A172 (cell line): ENCODE measurements around the gene HDAC8. TPM values are rescaled to one million over a fixed set of nuclear protein-coding genes. Genes with fewer than 3 reads are reported as not detected.
"Not testable (repeated sequence)": the region's sequence is repeated elsewhere in the genome, so short reads cannot be mapped to it uniquely, and the experiment has no call there.

Experiments
- DNase-seq: peaks from one replicate; pipeline ENCODE4 v3.0.0-alpha.2; 2015; ENCODE audit warnings: low spot score
- total RNA-seq: library from RNA; depleted of rRNA; stranded (reverse); fragments of >200 nt; shearing (Covaris generic); gene quantifications from 2 replicates; pipeline ENCODE4 v1.2.3, GENCODE V29; 2014

The HDAC8 gene
- total RNA-seq, 1 experiment from 2014 or later: 32.2 TPM

DNA sequence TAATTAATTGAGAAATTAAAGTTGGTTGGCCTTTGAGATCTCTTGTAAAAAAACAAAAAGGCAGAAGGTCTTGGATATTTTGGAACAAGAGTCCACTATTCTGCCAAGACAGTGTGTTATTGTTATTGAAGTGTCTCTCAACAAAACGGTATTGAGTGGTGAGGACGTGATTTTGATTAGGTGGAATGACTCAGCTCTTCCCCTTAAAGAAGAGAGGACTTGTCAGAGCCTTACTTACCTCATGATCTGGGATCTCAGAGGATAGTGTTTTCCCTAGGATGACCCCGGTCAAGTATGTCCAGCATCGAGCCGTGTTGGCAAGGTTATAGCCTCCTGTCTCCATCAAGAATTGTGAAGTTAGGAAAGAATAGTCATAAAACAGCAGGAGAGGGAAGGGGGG, 110.9 kb downstream of the HDAC8 start:
- DNase-seq: no peak

DNA sequence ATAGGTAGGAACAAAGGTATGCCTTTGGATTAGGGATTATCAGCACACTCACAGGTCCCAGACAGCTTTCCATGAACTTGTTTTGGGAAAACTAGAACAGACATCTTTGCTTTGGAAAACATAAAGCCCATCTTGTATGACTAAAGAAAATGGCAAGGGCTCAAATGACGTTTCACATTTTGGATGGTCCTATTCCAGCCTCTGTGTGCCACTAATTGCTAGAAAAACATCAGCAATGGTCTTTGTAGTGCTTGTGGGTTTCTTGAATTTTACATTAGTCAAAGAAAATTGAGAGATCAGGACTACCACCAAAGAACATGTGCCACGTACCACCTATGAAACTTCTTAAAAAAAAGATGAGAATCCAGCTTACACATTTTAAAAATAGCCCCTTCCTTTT, 111.4 kb downstream of the HDAC8 start:
- DNase-seq: no peak

DNA sequence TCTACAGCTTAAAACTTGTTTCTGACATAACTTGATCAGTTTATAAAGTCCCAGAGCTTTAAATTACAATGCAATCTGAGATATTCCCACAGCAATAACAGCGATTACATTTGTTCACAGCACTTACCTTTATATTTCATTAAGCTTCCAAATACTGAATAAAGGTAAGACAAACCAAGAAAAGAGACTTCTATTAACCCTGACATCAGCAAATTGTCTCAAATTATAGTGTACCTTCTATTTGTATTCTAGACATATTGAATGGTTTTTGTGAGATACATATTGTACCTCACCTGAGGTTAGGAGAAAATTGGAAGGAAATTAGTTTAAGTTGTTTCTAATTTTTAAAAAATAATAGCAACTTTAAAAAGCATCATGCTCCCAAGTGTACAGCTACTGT, 111.9 kb downstream of the HDAC8 start:
- no peak for DNase-seq

DNA sequence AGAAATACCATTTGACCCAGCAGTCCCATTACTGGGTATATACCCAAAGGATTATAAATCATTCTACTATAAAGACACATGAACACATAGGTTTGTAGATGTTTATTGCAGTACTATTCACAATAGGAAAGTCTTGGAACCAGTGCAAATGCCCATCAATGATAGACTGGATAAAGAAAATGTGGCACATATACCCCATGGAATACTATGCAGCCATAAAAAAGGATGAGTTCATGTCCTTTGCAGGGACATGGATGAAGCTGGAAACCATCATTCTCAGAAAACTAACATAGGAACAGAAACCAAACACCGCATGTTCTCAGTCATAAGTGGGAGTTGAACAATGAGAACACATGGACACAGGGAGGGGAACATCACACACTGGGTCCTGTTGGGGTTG, 123.6 kb downstream of the HDAC8 start:
- not testable (repeated sequence) for DNase-seq

DNA sequence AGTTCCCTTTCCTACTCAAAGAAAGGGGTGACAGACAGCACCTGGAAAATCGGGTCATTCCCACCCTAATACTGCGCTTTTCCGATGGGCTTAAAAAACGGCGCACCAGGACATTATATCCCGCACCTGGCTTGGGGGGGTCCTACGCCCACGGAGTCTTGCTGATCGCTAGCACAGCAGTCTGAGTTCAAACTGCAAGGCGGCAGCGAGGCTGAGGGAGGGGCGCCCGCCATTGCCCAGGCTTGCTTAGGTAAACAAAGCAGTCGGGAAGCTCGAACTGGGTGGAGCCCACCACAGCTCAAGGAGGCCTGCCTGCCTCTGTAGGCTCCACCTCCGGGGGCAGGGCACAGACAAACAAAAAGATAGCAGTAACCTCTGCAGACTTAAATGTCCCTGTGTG, 131.9 kb downstream of the HDAC8 start:
- not testable (repeated sequence) for DNase-seq

DNA sequence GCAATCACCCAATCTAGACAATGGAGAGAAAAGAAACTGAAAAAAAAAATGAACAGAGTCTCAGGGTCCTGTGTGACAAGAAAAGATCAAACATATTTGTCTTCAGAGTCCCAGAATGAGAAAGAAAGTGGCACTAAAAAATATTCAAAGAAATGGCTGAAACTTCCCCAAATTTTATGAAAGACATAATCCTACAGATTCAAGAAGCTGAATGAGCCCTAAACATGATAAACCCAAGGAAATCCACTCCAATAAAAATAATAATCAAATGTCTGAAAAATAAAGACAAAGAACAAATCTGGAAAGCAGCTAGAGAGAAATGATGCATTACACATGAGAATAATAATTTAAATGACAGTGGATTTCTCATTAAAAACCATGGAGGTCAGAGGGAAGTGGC, 136.6 kb downstream of the HDAC8 start:
- no peak for DNase-seq

DNA sequence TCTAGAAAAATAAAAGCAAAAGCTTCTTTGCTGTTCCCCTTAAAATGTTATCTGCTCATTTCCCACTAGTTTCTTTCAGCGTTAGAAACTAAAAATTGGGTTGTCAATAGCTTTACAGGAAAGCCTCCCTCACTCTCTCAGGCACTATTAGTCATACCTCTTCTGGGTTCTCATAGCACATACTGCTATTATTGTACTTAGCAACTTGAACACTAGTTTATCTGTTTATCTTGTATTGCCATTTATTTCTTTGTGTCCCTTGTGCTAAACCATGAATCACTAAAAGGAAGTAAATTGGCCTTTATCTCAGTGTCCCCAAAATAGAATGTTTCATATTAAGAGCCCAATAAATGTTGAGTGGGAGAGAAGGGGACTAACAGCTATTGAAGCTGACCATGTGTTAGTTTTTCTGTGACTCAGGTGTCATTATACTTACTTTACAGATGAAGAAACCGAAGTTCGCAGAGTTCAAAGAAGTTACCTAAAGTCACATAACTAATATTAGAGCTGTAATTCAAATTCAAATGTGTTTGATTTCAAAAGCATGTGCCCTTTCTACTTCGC, 142.2 kb downstream of the HDAC8 start:
- no peak for DNase-seq

DNA sequence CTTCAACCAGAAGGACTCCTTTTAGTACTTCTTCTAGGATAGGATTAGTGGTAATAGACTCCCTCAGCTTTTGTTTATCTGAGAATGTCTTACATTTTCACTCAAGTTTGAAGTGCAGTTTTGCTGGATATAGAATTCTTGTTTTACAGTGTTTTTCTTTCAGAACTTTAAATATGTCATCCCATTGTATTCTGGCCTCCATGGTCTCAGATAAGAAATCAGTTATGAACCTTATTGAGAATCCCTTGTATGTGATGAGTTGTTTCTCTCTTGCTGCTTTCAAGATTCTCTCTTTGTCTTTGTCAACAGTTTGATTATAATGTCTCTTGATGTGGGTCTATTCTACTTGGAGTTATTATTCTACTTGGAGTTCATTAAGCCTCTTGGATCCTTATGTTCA, 150.8 kb downstream of the HDAC8 start:
- DNase-seq: no peak

DNA sequence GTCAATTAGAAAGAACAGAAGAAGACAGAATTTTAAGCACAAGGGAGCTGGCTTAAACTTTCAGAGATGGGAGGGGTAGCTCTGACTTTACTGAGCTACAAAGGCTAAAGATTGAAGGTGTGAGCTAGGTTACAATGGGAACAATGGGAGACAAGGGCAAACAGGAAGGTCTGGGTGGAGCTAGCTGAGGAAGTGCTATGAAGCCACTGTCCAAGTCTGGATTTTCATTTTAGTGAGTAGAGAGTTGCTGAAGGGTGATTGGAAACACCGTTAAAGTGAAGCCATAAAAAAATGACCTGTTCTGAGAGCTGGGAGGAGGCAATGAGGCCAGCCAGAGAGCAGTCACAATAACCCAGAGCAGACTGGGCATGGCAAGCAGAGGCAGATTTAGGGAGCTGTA, 162.7 kb downstream of the HDAC8 start:
- DNase-seq: no peak

DNA sequence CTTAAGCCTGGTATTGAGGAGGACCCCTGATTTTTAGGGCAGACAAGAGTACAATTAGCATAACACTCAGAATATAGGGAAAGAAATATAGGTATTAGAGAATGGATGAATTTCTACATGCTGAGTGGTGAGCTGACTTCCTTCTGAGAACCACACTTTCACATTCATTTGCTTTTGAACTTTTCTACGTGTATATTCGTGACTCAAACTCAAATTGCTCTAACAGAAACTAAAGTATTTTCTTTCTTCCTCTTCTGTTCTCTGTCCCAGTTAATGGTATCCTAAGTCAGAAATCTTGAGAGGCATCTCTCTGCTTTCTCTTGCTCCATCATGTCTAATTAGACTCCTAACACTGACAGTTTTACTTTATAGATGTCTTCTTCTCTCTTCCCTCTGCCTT, 163.8 kb downstream of the HDAC8 start:
- DNase-seq: no peak

DNA sequence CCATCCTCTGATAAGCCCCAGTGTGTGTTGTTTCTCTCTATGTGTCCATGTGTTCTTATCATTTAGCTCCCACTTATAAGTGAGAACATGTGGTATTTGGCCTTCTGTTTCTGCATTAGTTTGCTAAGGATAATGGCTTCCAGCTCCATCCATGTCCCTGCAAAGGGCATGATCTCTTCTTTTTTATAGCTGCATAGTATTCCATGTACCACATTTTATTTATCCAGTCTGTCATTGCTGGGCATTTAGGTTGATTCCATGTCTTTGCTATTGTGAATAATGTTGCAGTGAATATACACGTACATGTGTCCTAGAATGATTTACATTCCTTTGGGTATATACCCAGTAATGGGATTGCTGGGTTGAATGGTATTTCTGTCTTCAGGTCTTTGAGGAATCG, 167.5 kb downstream of the HDAC8 start:
- DNase-seq: not testable (repeated sequence)

DNA sequence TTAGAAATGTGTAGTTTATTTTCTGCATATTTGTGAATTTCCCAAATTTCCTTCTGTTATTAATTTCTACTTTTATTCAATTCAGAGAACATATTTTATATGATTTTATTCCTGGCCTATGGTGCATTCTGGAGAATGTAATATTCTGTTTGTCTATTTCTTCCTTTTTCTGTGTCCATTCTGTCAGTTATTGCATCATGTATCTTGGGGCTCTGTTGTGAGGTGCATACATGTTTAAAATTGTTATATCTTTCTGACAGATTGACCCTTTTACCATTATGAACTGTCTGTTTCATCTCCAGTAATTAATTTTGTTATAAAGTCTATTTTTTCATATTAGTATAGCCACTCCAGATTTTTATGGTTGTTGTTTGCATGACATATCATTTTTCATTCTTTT, 170.0 kb downstream of the HDAC8 start:
- DNase-seq: no peak

DNA sequence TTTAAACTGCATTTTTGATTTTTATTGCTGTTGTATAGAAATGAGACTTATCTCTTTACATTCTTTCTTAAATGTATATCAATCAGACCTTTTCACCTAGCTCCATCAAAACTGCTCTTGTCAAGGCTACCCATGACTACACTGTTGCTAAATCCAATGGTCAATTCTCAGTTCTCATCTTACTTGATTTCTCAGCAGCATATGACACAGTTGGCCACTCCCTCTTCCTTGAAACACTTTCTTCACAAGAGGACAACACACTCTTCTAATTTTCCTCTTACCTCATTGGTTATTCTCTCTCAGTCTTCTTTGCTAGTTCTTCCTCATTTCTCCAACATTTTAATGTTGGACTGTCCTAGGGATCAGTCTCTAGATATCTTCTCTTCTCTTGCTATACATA, 172.8 kb downstream of the HDAC8 start:
- no peak for DNase-seq

DNA sequence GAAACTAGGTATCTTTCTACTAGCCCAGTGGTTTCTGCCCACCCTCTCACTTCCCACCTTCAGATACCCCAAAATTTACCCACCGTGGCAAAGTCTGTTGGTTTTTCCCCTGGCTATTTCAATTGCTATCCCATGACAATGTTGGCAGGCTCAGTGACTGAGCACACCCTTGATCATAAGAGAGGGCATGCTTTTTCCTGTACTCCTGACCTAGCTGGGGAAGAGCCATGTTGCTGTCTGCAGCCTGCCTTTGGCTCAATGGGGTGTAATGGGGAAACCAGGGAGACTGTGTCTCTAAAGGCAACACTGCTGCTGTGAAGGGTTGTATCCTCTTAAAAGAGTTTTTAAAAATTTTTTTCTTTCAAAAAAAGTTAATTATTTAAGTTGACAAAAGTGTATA, 176.5 kb downstream of the HDAC8 start:
- no peak for DNase-seq

DNA sequence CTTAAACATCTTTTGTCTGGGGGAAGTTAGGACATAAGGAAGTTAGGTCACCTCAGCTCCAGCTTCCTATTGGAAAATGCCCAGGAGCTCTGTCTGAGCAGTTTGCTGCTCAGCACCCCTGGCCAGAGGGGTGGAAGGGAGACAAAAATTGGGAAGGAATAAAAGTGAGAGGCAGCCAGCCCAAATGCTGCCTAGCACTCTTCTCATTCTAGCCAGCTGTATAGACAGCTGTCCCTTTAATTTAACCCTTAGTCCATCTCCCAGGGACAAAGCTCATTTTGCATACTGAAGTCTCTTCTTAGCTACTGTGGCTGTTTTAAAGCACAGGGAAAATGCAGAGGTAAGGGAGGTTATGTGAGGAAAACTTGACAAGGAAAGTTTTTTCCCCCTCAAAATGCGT, 177.4 kb downstream of the HDAC8 start:
- DNase-seq: no peak

DNA sequence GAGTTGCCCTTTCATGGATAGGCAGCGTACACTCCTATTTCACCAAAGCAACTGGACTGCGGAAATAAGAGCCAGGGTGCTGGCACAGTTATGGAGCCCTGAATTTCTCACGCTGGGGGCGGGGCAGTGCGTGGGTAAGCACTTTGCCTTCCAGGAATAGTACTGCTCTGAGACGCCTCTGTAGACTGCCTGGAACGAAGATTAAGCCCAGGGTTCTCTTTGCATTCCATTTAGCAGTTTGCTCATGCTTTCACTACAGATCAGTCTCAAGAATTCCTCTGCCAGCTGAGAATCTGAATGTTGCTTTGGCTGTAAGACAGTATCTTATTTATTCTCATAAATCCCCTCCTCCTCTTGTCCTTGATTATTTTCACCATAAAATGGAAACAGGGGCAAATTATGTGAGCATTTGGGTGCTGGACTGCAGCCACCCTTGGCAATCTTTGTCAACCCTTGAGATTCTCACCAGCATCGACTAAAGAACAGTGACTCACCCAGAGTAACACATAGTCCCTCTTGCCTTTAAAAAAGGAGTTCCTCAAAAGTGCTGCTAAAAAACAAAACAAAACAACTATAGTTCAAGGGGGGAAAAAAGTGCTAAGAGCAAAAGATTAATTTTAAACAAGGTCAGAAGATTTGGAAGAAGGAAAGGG, 178.0 kb downstream of the HDAC8 start:
- DNase-seq: no peak

DNA sequence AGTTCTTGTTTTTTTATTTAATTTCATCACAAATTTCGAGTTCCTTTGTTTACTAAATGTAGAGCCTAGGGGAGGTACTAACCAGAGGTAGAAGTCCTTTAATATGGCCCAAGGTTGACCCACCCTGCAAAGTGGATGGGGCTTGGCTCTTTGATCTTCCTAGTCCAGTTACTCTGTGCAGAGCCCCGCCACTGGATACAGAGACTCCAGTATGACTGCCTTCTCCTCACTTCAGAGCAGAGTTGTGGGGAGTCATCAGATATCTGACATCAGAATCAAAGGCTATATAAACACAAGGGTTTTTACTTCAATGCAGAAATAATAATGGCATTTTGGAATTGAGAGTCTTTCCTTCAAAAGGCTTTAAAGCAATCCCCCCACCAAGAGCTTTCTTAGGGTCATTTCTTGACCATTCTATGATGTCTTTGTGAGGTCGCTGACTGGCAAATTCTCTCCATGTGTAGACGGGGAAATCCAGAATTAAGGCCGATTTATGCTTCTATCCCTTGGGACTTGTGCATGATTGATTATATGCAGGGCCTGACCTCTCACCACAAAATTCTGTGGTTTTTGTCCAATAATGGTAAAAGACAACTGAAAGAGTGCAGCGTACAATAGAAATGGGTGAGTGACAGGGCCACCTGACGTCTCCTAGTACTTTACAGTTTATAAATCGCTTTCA, 178.7 kb downstream of the HDAC8 start:
- DNase-seq: no peak

DNA sequence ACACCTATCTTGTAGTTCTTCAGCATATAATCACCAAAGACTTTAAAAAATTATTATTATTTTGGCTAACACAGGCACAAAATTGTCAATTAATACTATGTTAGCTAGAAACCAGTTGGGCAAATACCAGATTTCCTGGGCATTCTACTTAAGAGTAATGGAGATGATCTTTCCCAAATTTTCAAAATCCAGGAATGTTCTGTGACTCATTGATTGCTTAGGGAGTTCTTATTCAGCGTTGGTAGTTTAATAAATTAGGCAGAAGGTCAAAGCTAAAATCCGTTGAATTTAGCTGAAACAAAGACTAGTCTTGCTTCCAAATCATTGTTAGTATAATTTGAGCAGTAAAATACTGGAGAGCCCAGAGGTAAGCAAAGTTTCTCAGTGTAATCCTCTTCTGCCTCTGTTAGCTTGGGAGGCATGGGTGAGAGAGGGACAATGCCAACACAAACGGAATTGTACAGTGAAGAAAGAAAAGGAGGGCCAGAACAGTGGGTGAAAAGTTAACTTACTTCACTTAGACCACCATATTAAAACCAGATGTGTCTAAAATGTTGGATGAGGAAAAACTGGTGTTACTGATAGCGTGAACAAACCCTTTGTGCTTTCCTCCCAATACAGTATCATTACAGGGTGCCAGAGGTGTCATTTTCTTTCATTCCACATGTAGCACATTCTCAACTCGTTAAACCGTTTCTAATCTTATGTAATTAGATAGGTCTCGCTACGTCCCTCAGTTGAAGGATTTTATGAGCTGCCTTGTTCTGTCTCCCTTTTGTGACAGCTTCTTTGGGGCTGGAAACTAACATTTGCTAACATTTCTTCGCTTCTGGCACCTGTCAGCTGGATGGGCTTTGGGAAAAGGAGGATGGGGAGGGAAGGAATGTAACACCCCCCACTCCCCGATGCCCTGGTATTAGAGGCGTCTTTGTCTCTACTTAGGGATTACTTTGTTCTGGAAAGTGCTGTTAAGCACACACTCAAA, 179.5 kb downstream of the HDAC8 start:
- DNase-seq: no peak

DNA sequence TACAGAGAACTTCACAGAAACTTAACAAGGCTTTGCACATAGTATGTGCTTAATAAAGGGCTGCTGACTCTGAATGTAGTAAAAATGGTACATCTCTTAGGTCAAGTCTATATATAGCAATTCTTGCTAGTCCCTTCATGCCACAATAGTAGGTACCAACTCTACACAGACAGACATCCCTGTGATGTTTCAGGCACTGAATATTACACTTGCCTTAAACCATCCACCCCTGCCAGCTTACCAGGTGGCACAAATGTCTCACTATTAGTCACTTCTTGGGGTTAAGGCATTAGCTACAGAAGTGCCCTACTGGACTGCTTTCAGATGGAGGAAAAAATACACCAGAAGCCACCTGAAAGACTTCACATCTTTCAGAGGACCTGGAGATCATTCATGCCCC, 180.6 kb downstream of the HDAC8 start:
- no peak for DNase-seq

DNA sequence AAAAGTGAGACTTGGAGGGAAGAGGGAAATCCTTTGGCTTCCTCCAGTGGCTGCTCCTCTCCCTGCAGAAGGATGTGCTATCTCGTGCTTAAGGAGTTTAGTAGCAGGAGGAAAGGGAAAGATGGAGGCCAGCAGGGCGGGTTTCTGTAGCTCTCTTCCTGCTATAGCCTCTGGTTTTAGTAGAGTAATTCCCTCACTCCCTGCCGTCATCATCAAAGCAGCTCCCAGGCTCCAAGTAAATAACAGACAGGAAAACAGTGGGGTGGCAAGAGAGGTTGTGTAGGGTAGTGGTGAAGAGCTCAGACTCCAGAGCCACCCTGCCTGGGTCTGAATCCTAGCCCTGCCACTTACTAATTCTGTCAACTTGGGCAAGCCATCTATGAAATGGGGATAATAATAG, 185.4 kb downstream of the HDAC8 start:
- DNase-seq: no peak

DNA sequence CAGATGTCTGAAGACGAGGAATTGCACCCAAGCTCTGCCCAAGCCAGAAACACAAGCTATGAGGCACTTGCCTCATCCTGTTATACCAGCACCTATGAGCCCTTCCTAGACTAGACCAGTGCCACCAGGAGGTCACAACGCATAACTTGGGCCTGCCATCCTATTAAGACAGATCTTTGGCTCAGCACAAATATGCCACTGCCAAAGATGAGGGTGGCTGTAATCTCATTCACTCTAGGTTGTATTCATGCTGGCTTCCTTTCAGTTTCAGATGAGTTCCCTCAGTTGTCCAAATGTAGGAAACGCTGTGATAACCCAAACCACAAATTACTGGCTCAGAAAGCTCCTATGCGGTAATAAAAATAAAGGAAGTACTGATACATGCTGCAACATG, 190.4 kb downstream of the HDAC8 start:
- no peak for DNase-seq

DNA sequence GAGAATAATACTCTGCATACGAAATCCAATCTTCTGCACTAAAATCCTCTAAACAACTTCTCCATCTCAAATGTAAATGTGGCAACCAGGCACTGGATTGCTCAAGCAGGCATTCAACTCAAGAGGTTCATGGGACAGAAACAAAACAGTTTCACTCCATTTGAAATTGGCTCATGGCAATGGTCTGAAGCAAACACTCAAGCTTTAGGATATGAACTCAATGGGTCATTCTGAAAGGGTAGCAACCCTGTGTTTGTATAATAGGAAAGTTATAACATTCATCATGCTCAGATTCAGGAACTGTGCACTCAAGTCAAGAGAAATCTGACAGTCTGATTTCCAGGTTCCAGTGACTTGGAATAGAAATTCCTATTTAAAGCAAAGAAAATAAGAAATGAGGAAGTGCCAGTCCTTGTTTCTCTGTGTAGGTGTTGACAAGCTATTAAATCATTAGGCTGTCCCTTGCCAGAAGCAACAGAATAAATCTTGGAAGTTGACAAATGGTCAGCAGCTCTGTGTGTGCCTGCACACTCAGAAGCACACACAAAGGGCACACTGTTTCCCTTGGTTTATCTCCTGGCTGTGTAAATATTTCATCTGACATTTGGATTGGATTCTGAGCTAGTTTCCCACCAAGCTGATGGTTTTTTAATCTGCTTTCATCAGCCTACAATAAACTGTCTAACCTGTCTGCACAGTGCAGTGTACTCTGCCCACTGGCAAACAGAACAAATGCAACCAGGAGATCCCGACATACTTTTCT, 191.0 kb downstream of the HDAC8 start:
- no peak for DNase-seq
